Muscle of leg (tissue), 11 donors: ENCODE results near the gene TMC5. TPM values are rescaled to one million over a fixed set of nuclear protein-coding genes. Genes with fewer than 3 reads are reported as not detected.
A peak's percentile ranks its signal among the peaks of the same experiment; 100 is the strongest.

Experiments used
- DNase-seq: peaks from one replicate; pipeline ENCODE4 v3.0.0; 2013
- H3K27ac ChIP-seq: one replicate; pipeline ENCODE4 v1.5.1; 2013; ENCODE audit warnings: mild to moderate bottlenecking, low read length, control low read depth
- H3K27me3 ChIP-seq: one replicate; pipeline ENCODE4 v1.6.1; 2013; ENCODE audit warnings: low read length; ENCODE audit not compliant: control insufficient read depth, insufficient read depth
- H3K36me3 ChIP-seq: one replicate; pipeline ENCODE4 v1.6.1; 2013; ENCODE audit warnings: low read length; ENCODE audit not compliant: control insufficient read depth, insufficient read depth
- H3K4me1 ChIP-seq: one replicate; pipeline ENCODE4 v1.6.1; 2013; ENCODE audit warnings: low read length; ENCODE audit not compliant: control insufficient read depth, insufficient read depth
- H3K4me3 ChIP-seq: one replicate; pipeline ENCODE4 v1.5.1; 2013; ENCODE audit warnings: low read length, control low read depth
- H3K9me3 ChIP-seq: replicated peaks from 2 replicates; pipeline ENCODE4 v1.6.1; 2013; ENCODE audit warnings: low read depth, low read length; ENCODE audit not compliant: control insufficient read depth
- WGBS: methylation state at CpG from one replicate; pipeline ENCODE4 v1.1.5; 2013; ENCODE audit warnings: missing lambda C conversion rate; ENCODE audit not compliant: insufficient coverage; 5-methylcytosine and 5-hydroxymethylcytosine counted together
- polyA plus RNA-seq, 8 donors: library from polyadenylated mRNA; unstranded; fragments of 120-200 nt; gene quantifications; one replicate each; pipeline versions ENCODE4 v1.2.1 to v1.2.3, GENCODE V29; 2013; ENCODE audit warnings: inconsistent platforms in 1 of 8, low replicate concordance in 1 of 8; ENCODE audit not compliant: insufficient read length in 8 of 8, insufficient read depth in 1 of 8
- total RNA-seq: library from RNA; stranded (reverse); fragments of 120-200 nt; gene quantifications from one replicate; pipeline ENCODE4 v1.2.4, GENCODE V29; 2013

TMC5 gene
- total and polyA plus RNA-seq, 9 donors = 0.04 to 4.2 (median 0.29) TPM; not detected in 1

- no CpG with 5 or more reads among the region's 8 CpGs for WGBS
- DNase-seq = no peak
- Histone ChIP-seq H3K27ac (no peak overlapping the region), H3K4me1 (peaks cover 13% of the 10 kb centered on the region), H3K36me3 (no peaks in the 10 kb centered on the region), H3K9me3 (no peaks in the 10 kb centered on the region), H3K4me3 (no peak overlapping the region), H3K27me3 (no peaks in the 10 kb centered on the region)
Measured at GRCh38 chr16:19517424-19518089, 99.9 kb downstream of the TMC5 start.

DNA sequence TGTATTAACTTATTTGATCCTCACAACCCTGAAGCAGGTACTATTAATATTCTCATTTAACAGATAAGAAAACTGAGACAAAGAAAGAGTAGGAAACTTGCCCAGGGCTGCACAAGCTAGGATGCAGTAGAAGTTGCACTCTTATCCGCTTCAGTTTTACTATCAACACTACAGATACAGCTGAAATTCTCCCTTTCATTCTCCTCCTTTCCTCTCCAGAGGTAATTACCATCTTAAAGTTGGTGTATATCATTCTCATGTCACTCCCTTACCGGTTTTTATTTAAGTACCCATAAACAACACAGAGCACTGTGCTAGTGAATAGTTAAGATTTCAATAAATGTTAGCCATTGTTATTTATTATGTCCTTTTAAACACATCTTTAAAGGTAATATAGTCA is 100.7 kb downstream of the TMC5 start:
- H3K27me3 ChIP-seq = no peaks in the 10 kb centered on the region
- H3K4me1 ChIP-seq = peaks cover 16% of the 10 kb centered on the region
- no peak overlapping the region for H3K27ac ChIP-seq
- DNase-seq = no peak
- H3K36me3 ChIP-seq = no peaks in the 10 kb centered on the region
- H3K4me3 ChIP-seq = no peak overlapping the region
- no CpG with 5 or more reads among the region's 2 CpGs for WGBS
- no peaks in the 10 kb centered on the region for H3K9me3 ChIP-seq

- H3K36me3 ChIP-seq = no peaks in the 10 kb centered on the region
- peak; percentile 21 for DNase-seq
- H3K27me3 ChIP-seq = no peaks in the 10 kb centered on the region
- peak overlapping the region; percentile 70 for H3K4me3 ChIP-seq
- no peaks in the 10 kb centered on the region for H3K9me3 ChIP-seq
- peak overlapping the region; percentile 77 for H3K27ac ChIP-seq
- H3K4me1 ChIP-seq = peaks cover 20% of the 10 kb centered on the region
- WGBS = 10% methylated on average over 2 of the region's 8 CpGs
Measured at GRCh38 chr16:19520861-19521331, 103.2 kb downstream of the TMC5 start.

- H3K36me3 ChIP-seq = no peaks in the 10 kb centered on the region
- under 1% methylated on average over 60 of the region's 62 CpGs for WGBS
- H3K27me3 ChIP-seq = no peaks in the 10 kb centered on the region
- peak within 1 kb of the TSS; percentile 70 for H3K4me3 ChIP-seq
- H3K4me1 ChIP-seq = peaks cover 20% of the 10 kb centered on the region
- H3K27ac ChIP-seq = peak within 1 kb of the TSS; percentile 80
- H3K9me3 ChIP-seq = no peaks in the 10 kb centered on the region
- peak; percentile 97 for DNase-seq
Measured at GRCh38 chr16:19521471-19522396, 104.1 kb downstream of the TMC5 start, which contains the start of gene GDE1. TSS of gene GDE1 (minus strand) at chr16:19522098. CDS start at chr16:19521964, 134 bp downstream.

DNA sequence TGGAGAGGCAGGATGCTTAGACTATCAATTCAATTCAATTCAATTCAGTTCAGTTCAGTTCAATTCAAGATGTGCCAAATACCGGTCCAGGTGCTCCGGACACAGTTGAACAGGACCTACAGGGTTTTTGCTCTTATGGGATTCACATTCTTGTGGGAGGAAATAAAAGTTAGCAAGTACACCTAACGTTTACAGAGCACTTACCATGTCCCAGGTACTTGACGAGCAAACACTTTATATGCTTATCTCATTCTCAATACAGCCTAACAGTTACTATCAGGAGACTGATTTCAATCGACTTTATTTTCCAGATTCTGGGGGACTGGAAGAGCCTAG is 104.7 kb downstream of the TMC5 start:
- H3K27me3 ChIP-seq = no peaks in the 10 kb centered on the region
- no peaks in the 10 kb centered on the region for H3K9me3 ChIP-seq
- peak overlapping the region; percentile 80 for H3K27ac ChIP-seq
- WGBS = no CpG with 5 or more reads among the region's 5 CpGs
- peaks cover 20% of the 10 kb centered on the region for H3K4me1 ChIP-seq
- H3K36me3 ChIP-seq = no peaks in the 10 kb centered on the region
- H3K4me3 ChIP-seq = peak overlapping the region; percentile 70
- no peak for DNase-seq

DNA sequence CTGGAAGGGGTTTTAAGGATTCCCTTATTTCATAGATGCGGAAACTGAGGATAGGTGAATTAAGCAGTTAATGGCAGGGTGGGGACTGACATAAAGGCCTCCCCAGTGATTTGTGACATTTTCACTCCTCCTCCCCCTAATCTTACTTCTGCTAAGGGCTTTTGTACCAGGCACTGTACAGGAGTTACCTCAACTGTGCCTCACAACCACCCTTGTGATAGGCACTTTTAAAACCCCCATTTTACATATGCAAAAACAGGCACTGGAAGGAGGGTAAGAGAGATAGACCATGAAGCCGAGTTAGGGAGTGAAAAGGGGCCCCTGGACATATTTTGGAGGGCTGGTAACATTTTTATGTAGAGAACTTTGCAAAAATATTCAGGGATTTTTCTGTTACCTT is 105.1 kb downstream of the TMC5 start:
- Histone ChIP-seq H3K4me1 (peaks cover 20% of the 10 kb centered on the region), H3K27ac (no peak overlapping the region), H3K36me3 (no peaks in the 10 kb centered on the region)

GRCh38 chr16:19523184-19523558 is 105.5 kb downstream of the TMC5 start:
- Histone ChIP-seq H3K27ac (no peak overlapping the region), H3K4me1 (peaks cover 20% of the 10 kb centered on the region), H3K9me3 (no peaks in the 10 kb centered on the region), H3K36me3 (no peaks in the 10 kb centered on the region), H3K27me3 (no peaks in the 10 kb centered on the region), H3K4me3 (no peak overlapping the region)
- 74% methylated on average over 15 of the region's 18 CpGs for WGBS
- no peak for DNase-seq

More for the DNA sequence above, 105.1 kb downstream of the TMC5 start:
- no peak for DNase-seq
- H3K9me3 ChIP-seq = no peaks in the 10 kb centered on the region
- H3K27me3 ChIP-seq = no peaks in the 10 kb centered on the region
- no CpG with 5 or more reads among the region's 2 CpGs for WGBS
- H3K4me3 ChIP-seq = no peak overlapping the region

DNA sequence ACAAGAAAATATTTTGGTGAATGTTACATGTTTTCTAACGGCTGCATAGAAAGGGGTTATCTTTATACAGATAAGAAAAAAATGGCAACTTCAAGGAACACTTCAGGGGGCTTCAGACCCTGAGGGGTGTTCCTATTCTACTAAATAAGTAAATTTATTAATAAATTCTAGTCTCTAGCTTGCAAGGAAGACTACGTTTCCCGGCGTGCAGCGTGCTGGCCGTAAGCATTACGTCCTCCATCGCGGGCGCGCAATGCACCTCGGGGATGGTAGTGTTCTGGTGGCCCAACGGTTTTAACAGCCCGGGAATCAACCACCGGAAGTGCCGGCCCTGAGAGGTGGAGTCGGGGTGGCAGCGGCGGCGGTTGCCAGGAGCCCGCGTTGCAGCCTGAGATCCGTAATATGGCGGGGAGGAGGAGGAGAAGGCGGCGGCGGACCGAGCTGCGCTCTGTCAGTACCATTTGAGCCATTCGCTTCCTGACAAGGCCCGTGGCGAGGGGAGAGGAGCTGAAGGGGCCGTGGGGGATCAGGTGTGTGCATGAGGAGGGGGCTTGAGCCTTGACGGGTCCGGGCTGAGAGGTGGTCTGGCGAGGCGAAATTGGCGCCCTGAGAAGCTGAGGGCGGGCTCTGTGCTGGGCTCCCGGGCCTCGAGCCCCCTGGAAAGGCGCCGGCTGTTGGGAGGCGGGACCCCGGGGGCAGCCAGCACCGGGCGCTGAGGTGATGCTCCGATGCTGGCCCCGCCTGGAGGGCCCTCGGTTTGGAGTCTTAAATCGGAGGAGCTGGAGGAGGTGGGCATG is 106.1 kb downstream of the TMC5 start, which contains the start of gene CCP110:
Gene CCP110, plus strand, starts transcription at position 384 of the 797 bp plus-strand sequence. CDS start 3,940 bp downstream, outside the sequence.
- H3K9me3 ChIP-seq = no peaks in the 10 kb centered on the region
- 0% methylated on average over 48 of the region's 51 CpGs for WGBS
- H3K4me3 ChIP-seq = peak within 1 kb of the TSS; percentile 97
- H3K27me3 ChIP-seq = no peaks in the 10 kb centered on the region
- peak; percentile 98 for DNase-seq
- H3K4me1 ChIP-seq = peaks cover 20% of the 10 kb centered on the region
- peak within 1 kb of the TSS; percentile 80 for H3K27ac ChIP-seq
- H3K36me3 ChIP-seq = peaks cover 4% of the 10 kb centered on the region

- Histone ChIP-seq H3K9me3 (no peaks in the 10 kb centered on the region), H3K4me3 (peak overlapping the region; percentile 97), H3K27ac (peak overlapping the region; percentile 80), H3K27me3 (no peaks in the 10 kb centered on the region), H3K36me3 (peaks cover 5% of the 10 kb centered on the region), H3K4me1 (peaks cover 20% of the 10 kb centered on the region)
- WGBS = 0% methylated on average over 7 of the region's 11 CpGs
- DNase-seq = no peak
Measured at GRCh38 chr16:19524356-19524615, 106.6 kb downstream of the TMC5 start.
